ENCODE measurements around the gene JUNB. TPM values are rescaled to one million over a fixed set of nuclear protein-coding genes. Genes with fewer than 3 reads are reported as not detected.

Gene JUNB
- total and polyA plus RNA-seq, 2 of the 13 experiments (the other 11 are each of a cell fraction or from before 2014, with no cell fraction given): 7.7 to 8.2 TPM

- TF ChIP-seq CTCF (CRISPR knock-in tag; IDR thresholded peaks at IDR 0.05) (no peak), HMG20B (CRISPR knock-in tag; conservative IDR thresholded peaks at IDR 0.05) (no peak), CREBL2 (CRISPR knock-in tag; IDR thresholded peaks at IDR 0.05; ENCODE audit: borderline replicate concordance) (no peak), CBX2 (IDR thresholded peaks at IDR 0.05; ENCODE audit: low read depth, low read length) (no peak), CBX2 (CRISPR knock-in tag; IDR thresholded peaks at IDR 0.05; ENCODE audit: low read depth) (no peak), HNRNPH1 (optimal IDR thresholded peaks at IDR 0.05; ENCODE audit: low read depth, low read length) (no peak), JARID2 (CRISPR knock-in tag; IDR thresholded peaks at IDR 0.05; ENCODE audit: insufficient replicate concordance) (no peak), CREB1 (IDR thresholded peaks at IDR 0.05) (no peak), CREB1 (CRISPR knock-in tag; IDR thresholded peaks at IDR 0.05) (no peak), GABPB1 (CRISPR knock-in tag; IDR thresholded peaks at IDR 0.05) (peak; percentile 86), ZNF263 (CRISPR knock-in tag; IDR thresholded peaks at IDR 0.05) (no peak), ZBTB7A (CRISPR knock-in tag; IDR thresholded peaks at IDR 0.05) (no peak), GTF2F1 (IDR thresholded peaks at IDR 0.05; ENCODE audit: low read length) (no peak), ATAD3A (CRISPR knock-in tag; IDR thresholded peaks at IDR 0.05) (no peak), ARID3A (IDR thresholded peaks at IDR 0.05; ENCODE audit: low read depth, low read length) (no peak), NCOA5 (CRISPR knock-in tag; IDR thresholded peaks at IDR 0.05) (no peak), SRY (CRISPR knock-in tag; IDR thresholded peaks at IDR 0.05) (no peak), ZKSCAN1 (IDR thresholded peaks at IDR 0.05; ENCODE audit: low read length) (no peak), NCOR1 (IDR thresholded peaks at IDR 0.05; ENCODE audit: borderline replicate concordance, low read length) (no peak; the same call in 1 of the 2 replicates), HNRNPLL (IDR thresholded peaks at IDR 0.05; ENCODE audit: low read depth, low read length, poor library complexity, severe bottlenecking) (peak; percentile 95), ZNF354B (CRISPR knock-in tag; IDR thresholded peaks at IDR 0.05) (no peak), ZNF235 (CRISPR knock-in tag; IDR thresholded peaks at IDR 0.05; ENCODE audit: borderline replicate concordance) (no peak), RFXANK (CRISPR knock-in tag; IDR thresholded peaks at IDR 0.05) (no peak), MXI1 (IDR thresholded peaks at IDR 0.05; ENCODE audit: borderline replicate concordance, low read depth, low read length) (peak; percentile 81; the same call in 2 of the 3 replicates), TAF15 (IDR thresholded peaks at IDR 0.05; ENCODE audit: low read depth, low read length, poor library complexity, severe bottlenecking) (no peak), AKAP8 (CRISPR knock-in tag; IDR thresholded peaks at IDR 0.05) (no peak), ZNF547 (CRISPR knock-in tag; IDR thresholded peaks at IDR 0.05) (no peak; the same call in 1 of the 2 replicates), ZNF329 (CRISPR knock-in tag; IDR thresholded peaks at IDR 0.05; ENCODE audit: low read depth) (peak; percentile 45; the same call in 1 of the 2 replicates)
Observed at GRCh38 chr19:12789904-12790619, 1.2 kb upstream of the JUNB start (continued).

Measured in HepG2 (cell line).